ENCODE measurements around the gene CHRNB1.

CHRNB1 gene

GRCh38 chr17:7416323-7416722 is 28.5 kb upstream of the CHRNB1 start:
- DNase-seq (ENCODE audit: low spot score), result no peak

GRCh38 chr17:7417056-7417655 is 27.7 kb upstream of the CHRNB1 start:
- DNase-seq (ENCODE audit: low spot score), result no peak

- DNase-seq (ENCODE audit: low spot score), result no peak
Measured at GRCh38 chr17:7418472-7419152, 26.2 kb upstream of the CHRNB1 start.

- no peak for DNase-seq (ENCODE audit: low spot score)
Measured at GRCh38 chr17:7419819-7420610, 24.8 kb upstream of the CHRNB1 start, which contains the start of gene SPEM1. SPEM1 (plus strand) TSS chr17:7420324; CDS start chr17:7420385, 61 bp downstream.

DNA sequence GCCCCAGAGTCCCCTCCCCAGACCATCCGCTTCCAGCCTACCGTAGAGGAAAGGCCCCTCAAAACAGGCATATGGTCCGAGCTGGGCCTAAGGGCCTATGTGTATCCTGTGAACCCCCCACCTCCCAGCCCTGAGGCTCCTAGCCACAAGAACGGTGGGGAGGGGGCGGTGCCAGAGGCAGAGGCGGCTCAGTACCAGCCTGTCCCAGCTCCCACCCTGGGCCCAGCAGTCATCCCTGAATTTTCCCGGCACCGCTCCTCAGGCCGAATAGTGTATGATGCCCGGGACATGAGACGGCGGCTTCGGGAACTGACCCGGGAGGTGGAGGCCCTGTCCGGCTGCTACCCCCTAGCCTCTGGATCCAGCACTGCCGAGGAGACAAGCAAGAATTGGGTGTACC is 23.7 kb upstream of the CHRNB1 start:
- DNase-seq (ENCODE audit: low spot score), result no peak

DNA sequence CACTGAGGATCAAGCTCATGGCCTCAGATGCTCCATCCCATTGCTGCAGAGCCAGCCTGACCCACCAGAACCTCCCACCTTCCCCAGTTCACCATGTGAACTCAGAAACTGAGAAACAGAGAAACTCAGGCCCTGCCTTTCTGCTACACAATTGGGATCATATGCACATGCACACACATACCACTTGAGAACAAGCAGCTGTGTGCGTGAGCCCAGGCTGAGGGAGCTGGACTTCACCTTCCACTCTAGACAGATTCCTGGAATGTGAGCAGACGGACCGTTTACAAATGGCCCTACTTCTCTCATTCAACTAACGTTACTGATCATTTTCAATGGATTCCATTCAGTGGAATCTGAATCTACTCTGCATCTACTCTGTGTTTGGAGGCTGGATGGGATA is 21.2 kb upstream of the CHRNB1 start:
- DNase-seq (ENCODE audit: low spot score), result no peak

- DNase-seq (ENCODE audit: low spot score), result no peak
Measured at GRCh38 chr17:7425316-7425715, 19.5 kb upstream of the CHRNB1 start, which contains the start of gene SPEM2. SPEM2 (plus strand) TSS chr17:7425616; CDS start chr17:7425689, 73 bp downstream.

DNA sequence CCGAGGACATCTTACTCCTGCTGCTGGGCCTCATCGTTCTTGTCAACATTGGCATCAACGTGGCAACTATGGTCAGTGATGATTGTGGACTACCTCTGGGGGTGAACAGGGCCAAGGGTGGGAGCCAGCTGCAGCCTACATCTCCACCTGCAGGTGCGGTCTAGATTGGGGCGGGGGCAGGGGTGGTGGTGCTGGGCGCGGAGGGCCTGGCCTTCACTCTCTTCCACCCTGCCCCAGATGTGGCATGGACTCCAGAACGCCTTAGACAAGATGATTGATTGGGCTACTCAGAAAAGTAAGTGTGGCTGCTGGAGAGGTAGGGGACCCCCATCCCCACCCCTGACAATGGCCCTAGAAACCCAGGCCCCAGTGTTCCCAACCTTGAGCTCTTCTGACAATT is 19.1 kb upstream of the CHRNB1 start:
- no peak for DNase-seq (ENCODE audit: low spot score)

GRCh38 chr17:7426203-7426863 is 18.5 kb upstream of the CHRNB1 start:
- no peak for DNase-seq (ENCODE audit: low spot score)

DNA sequence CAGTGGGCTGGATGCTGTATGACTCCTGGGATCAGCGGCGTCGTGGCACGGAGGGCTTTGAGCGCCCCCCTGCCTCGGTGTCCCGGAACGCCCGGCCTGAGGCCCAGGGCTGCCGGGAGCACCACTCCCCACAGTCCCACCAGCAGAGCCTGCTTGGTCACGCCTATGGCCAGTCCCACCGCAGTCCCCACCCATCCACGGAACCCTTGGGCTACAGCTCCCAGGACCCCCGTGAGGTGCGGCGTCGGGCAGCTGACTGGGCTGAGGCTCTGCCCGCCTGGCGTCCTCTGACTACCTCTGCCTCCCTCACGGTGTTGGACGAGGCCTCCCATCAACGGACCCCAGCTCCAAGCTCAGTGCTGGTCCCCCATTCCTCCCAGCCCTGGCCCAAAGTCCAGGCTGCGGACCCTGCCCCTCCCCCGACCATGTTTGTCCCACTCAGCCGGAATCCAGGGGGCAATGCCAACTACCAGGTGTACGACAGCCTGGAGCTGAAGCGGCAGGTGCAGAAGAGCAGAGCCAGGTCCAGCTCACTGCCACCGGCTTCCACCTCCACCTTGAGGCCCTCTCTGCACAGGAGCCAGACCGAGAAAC is 17.9 kb upstream of the CHRNB1 start:
- DNase-seq (ENCODE audit: low spot score), result no peak

DNA sequence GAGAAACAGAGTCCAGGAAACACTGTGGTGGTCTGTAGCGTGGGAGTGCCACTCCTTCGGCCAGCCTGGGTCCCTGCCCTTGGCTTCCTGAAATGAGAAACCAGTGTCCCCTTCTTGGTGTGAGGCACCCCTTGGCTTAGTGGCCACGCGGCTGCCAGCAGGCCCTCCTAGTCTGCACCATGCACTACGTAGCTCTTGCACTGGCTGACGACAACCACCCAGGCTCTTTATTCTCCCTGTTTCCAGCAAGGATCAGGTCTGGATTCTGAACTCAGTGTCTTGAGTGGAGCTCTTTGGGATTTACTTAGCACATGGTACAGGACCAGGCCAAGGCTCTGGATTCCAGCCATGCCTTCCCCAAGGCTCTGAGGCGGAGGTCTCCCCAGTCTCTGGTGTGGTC is 17.3 kb upstream of the CHRNB1 start:
- DNase-seq (ENCODE audit: low spot score), result no peak

DNA sequence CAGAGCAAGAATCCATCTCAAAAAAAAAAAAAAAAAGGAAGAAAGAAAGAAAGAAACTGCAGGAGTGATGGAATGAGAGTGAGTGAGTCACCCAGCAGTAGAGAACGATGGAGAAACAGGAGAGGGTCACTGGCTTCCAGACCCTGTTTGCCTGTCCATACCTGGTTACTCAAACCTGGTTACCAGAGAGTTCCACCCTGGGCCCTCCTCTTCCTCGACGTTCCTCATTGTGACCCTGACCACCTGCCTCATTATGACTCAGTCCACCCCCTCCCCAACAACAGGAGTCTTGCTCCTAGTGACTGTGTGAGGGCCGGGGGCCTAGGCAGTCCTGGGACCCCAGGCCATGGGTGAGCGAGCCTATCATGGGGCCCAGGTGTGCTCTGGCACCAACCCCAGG is 16.3 kb upstream of the CHRNB1 start, which contains the start of gene SPEM3:
Gene SPEM3, plus strand, starts transcription at position 301 of the 400 bp plus-strand sequence. Its CDS starts 46 bp downstream, at position 347.
- DNase-seq (ENCODE audit: low spot score), result no peak

DNA sequence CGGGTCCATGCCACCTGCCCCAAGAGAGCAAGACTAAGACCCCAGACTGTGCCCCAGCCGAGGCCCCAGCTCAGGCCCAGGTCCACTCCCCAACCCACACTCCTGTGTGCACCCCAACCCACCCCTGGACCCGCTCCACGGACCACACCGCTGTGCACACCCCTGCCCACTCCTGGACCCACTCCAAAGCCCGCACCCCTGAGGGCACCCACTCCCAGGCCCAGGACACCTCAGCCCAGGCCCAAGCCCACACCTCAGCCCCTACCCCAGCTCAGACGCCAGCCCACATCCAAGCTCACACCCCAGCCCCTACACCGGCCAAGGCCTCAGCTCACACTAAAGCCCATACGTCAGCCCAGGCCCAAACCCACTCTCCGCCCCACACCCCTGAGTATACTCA is 15.1 kb upstream of the CHRNB1 start:
- no peak for DNase-seq (ENCODE audit: low spot score)

DNA sequence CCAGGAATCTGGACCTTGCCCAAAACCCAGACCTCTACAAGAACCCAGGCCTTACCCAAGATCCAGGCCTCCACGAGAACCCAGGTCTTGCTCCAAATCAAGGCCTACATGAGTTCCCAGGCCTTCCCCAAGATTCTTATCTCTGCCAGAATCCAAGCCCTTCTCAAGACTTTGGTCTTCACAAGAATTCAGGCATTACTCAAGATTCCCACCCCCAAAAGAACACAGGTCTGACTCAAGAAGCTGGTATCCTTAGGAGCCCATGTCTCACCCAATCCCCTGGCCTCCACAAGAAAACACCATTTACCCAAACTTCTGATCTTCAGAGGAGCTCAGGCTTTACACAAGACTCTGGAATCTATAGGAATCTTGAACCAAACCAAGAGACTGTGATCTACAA is 13.6 kb upstream of the CHRNB1 start:
- no peak for DNase-seq (ENCODE audit: low spot score)

GRCh38 chr17:7432296-7432695 is 12.6 kb upstream of the CHRNB1 start:
- no peak for DNase-seq (ENCODE audit: low spot score)

- no peak for DNase-seq (ENCODE audit: low spot score)
Measured at GRCh38 chr17:7435676-7436555, 8.9 kb upstream of the CHRNB1 start.

- DNase-seq (ENCODE audit: low spot score), result peak; percentile 81
Measured at GRCh38 chr17:7436556-7437368, 8.1 kb upstream of the CHRNB1 start.

DNA sequence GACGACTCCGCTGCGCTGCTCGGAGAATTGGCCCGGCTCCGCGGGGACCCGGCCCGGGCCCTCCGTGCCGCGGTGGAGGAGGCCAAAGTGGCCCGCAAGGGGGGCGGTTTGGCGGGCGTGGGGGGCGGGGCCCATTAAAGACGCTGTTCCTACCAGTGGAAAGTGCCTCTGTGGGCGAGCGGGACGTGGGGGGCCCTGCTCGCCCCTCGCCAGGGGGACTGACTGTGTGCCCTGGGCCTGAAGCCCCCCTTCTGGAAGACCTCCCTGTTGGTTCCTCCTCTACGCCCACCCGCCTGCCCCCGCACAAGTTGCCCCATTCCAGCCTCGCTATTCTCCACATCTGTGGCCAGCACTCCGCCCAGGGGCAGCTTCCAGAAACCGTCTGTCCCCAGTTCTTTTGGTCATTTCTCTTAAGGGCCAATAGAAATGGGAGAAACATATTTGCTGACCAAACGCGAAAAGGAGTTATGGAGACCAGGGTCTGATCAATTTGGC is 7.4 kb upstream of the CHRNB1 start:
- DNase-seq (ENCODE audit: low spot score), result no peak

DNA sequence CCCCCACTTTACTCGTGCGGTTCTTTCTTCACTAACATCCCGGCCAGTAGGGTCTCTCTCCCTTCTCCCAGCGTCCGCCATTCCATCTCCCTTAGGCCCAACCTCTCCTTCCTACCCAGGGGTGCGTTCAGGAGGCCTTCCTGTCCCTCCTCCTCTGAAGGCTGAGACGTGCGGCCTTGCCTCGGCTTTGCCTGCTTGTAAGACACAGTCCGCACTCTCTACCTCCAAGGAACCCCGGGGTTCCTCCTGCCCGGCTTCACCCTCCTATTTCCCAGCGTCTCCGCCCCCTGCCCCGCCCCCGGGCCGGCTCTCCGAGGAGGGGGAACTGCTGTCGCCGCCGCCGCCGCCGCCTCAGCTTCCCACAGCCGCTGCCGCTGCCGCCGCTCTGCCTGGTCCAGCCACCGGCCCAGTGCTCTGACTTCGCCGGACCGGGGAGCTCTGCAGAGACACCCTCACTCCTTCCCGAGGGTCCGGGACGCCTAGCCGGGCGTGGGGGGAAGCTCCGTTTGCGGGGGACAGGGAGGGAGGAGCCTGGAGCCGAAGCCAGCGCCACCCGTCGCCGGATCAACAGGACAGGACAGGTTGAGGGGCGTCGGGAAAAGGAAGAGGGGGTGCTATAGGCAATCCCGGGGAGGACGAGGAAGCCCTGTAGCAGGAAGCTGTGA is 6.8 kb upstream of the CHRNB1 start:
- DNase-seq (ENCODE audit: low spot score), result peak; percentile 78
